Measurements from ENCODE around the gene C13orf42.

C13orf42 gene

DNA sequence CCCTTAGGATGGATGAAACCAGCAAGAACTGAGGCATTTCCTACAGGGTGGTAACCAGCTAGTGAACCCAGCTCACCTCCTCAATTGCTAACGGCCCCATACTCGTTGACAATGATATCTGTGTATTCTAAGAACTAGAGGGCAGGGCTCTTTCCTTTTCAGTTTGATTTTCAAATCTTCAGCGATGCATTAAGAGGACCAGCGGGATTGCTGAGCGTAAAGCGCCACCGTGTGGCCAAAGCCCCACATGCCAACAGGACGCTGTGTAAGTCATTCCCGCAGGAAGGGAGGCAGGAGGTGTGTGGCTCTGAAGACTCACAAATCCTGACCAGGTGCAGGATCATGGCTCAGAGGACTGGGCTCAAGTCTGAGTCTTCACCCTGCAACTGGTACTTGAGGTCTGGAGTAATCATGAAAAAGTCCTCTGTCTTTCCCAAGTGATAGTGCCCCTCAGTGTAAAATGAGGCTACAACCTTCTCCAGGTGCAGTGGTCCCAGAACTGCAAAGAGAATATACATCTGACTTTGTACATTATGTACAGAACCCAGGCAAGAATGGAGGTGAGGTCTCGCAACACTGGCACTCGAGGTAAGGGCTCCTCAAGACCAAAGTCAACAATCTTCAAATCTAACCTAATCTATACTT, 40.9 kb downstream of the C13orf42 start:
- Histone ChIP-seq H3K9ac (ENCODE audit: low read depth, low read length, poor library complexity) (no peak overlapping the region), H3K36me3 (replicated peaks in 1 of 2; ENCODE audit: control insufficient read depth in 2 of 2, insufficient read depth in 2 of 2, low read length in 2 of 2) (no peaks in the 10 kb centered on the region), H2BK15ac (ENCODE audit: low read length) (peak overlapping the region; percentile 8), H2AK5ac (ENCODE audit: low read depth, low read length) (no peak overlapping the region), H3K4ac (ENCODE audit: low read length) (no peak overlapping the region), H2BK5ac (ENCODE audit: low read length) (no peak overlapping the region), H2AFZ (ENCODE audit: low read length) (peak overlapping the region; percentile 55), H4K91ac (ENCODE audit: low read depth, low read length, poor library complexity) (no peak overlapping the region), H4K8ac (ENCODE audit: low read depth, low read length) (no peak overlapping the region), H3K4me1 (ENCODE audit: control insufficient read depth in 2 of 2, insufficient read depth in 1 of 2, low read depth in 1 of 2, low read length in 2 of 2) (peaks cover 4% of the 10 kb centered on the region in 2 donors), H2BK120ac (ENCODE audit: low read depth, low read length) (no peak overlapping the region), H2BK12ac (ENCODE audit: low read length) (no peak overlapping the region), H3K18ac (ENCODE audit: low read length) (no peak overlapping the region), H3K23ac (ENCODE audit: low read depth, low read length, poor library complexity) (no peak overlapping the region), H3K27ac (replicated peaks; ENCODE audit: low read length) (no peak overlapping the region), H3K4me3 (ENCODE audit: low read length in 2 of 2) (no peak overlapping the region), H3K4me2 (ENCODE audit: insufficient read depth, low read length, poor library complexity, severe bottlenecking) (no peak overlapping the region), H3K27me3 (ENCODE audit: control insufficient read depth in 3 of 3, insufficient read depth in 3 of 3, low read depth in 1 of 3, low read length in 3 of 3) (peaks cover 0 to 6% (median 0%) of the 10 kb centered on the region in 3 experiments), H3K9me3 (replicated peaks in 1 of 2; ENCODE audit: control insufficient read depth in 2 of 2, insufficient read depth in 1 of 2, low read depth in 1 of 2, low read length in 2 of 2) (no peaks in the 10 kb centered on the region), H3K14ac (ENCODE audit: low read length) (no peak overlapping the region), H3K79me1 (ENCODE audit: low read depth, low read length) (no peaks in the 10 kb centered on the region)
- peak; percentile 83 for DNase-seq (ENCODE audit: low spot score)
- WGBS, 2 donors (ENCODE audit: extremely low coverage in 2 of 2, insufficient read length in 2 of 2, insufficient replicate concordance in 1 of 2) = no CpG with 5 or more reads among the region's 11 CpGs

DNA sequence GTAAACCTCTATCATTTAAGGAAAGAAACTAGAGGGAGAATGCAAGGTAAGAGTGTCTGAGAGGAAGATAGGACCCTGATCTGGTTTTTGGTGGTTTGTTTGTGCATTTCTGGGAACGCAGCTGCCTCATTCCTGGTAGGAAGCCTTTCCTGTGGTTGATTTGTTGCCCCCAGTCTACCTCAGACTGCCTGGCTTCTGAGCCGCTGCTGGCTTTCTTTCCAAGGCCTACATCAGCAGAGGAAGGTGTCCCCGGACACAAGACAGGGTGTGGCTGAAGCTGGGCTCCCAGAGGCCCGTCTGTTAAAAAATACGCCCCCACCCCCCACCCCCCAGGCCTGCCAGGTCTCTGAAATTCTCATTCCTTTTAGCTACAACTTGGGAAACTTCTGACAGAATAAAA, 42.6 kb downstream of the C13orf42 start:
- no peak overlapping the region for H2BK12ac ChIP-seq (ENCODE audit: low read length)
- peaks cover 0 to 6% (median 0%) of the 10 kb centered on the region in 3 experiments for H3K27me3 ChIP-seq (ENCODE audit: control insufficient read depth in 3 of 3, insufficient read depth in 3 of 3, low read depth in 1 of 3, low read length in 3 of 3)
- DNase-seq (ENCODE audit: low spot score) = no peak
- H3K18ac ChIP-seq (ENCODE audit: low read length) = no peak overlapping the region
- no peak overlapping the region for H2AK5ac ChIP-seq (ENCODE audit: low read depth, low read length)
- H3K9me3 ChIP-seq (replicated peaks in 1 of 2; ENCODE audit: control insufficient read depth in 2 of 2, insufficient read depth in 1 of 2, low read depth in 1 of 2, low read length in 2 of 2) = no peaks in the 10 kb centered on the region
- H3K27ac ChIP-seq (replicated peaks; ENCODE audit: low read length) = no peak overlapping the region
- H4K8ac ChIP-seq (ENCODE audit: low read depth, low read length) = no peak overlapping the region
- H3K14ac ChIP-seq (ENCODE audit: low read length) = no peak overlapping the region
- no peak overlapping the region for H2BK15ac ChIP-seq (ENCODE audit: low read length)
- H3K23ac ChIP-seq (ENCODE audit: low read depth, low read length, poor library complexity) = no peak overlapping the region
- peak overlapping the region; percentile 23 for H2AFZ ChIP-seq (ENCODE audit: low read length)
- no peaks in the 10 kb centered on the region for H3K79me1 ChIP-seq (ENCODE audit: low read depth, low read length)
- peaks cover 4 to 6% of the 10 kb centered on the region in 2 donors for H3K4me1 ChIP-seq (ENCODE audit: control insufficient read depth in 2 of 2, insufficient read depth in 1 of 2, low read depth in 1 of 2, low read length in 2 of 2)
- no peak overlapping the region for H4K91ac ChIP-seq (ENCODE audit: low read depth, low read length, poor library complexity)
- H3K9ac ChIP-seq (ENCODE audit: low read depth, low read length, poor library complexity) = no peak overlapping the region
- H3K4me3 ChIP-seq (ENCODE audit: low read length in 2 of 2) = no peak overlapping the region
- H3K4me2 ChIP-seq (ENCODE audit: insufficient read depth, low read length, poor library complexity, severe bottlenecking) = no peak overlapping the region
- no peak overlapping the region for H3K4ac ChIP-seq (ENCODE audit: low read length)
- no peak overlapping the region for H2BK5ac ChIP-seq (ENCODE audit: low read length)
- H2BK120ac ChIP-seq (ENCODE audit: low read depth, low read length) = no peak overlapping the region
- H3K36me3 ChIP-seq (replicated peaks in 1 of 2; ENCODE audit: control insufficient read depth in 2 of 2, insufficient read depth in 2 of 2, low read length in 2 of 2) = no peaks in the 10 kb centered on the region
- WGBS, 2 donors (ENCODE audit: extremely low coverage in 2 of 2, insufficient read length in 2 of 2, insufficient replicate concordance in 1 of 2) = no CpG with 5 or more reads among the region's 5 CpGs

DNA sequence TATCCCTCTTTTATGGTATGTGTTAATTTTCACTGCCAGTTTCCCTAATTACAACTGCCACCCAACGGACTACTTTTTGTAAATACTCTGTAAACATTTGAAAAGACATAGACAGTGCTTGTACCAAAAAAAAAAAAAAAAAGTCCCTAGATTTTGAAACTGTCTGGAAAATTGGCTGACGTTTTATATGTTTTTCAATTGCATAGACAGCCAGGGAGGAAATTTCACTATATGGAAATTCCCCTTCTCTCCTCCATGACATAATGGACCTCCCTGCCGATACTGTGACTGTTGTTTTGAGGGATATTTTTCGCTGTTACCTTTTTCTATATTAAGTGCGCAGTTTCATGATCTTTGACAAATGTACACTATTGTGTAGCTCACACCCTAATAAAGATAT, 43.4 kb downstream of the C13orf42 start:
- Histone ChIP-seq H3K4me3 (ENCODE audit: low read length in 2 of 2) (no peak overlapping the region), H3K4ac (ENCODE audit: low read length) (no peak overlapping the region), H3K23ac (ENCODE audit: low read depth, low read length, poor library complexity) (no peak overlapping the region), H3K4me1 (ENCODE audit: control insufficient read depth in 2 of 2, insufficient read depth in 1 of 2, low read depth in 1 of 2, low read length in 2 of 2) (peaks cover 4 to 6% of the 10 kb centered on the region in 2 donors), H3K14ac (ENCODE audit: low read length) (no peak overlapping the region), H4K91ac (ENCODE audit: low read depth, low read length, poor library complexity) (no peak overlapping the region), H2BK15ac (ENCODE audit: low read length) (no peak overlapping the region), H2BK5ac (ENCODE audit: low read length) (no peak overlapping the region), H3K9ac (ENCODE audit: low read depth, low read length, poor library complexity) (no peak overlapping the region), H3K79me1 (ENCODE audit: low read depth, low read length) (no peaks in the 10 kb centered on the region), H3K27me3 (ENCODE audit: control insufficient read depth in 3 of 3, insufficient read depth in 3 of 3, low read depth in 1 of 3, low read length in 3 of 3) (peaks cover 0 to 6% (median 0%) of the 10 kb centered on the region in 3 experiments), H2BK120ac (ENCODE audit: low read depth, low read length) (no peak overlapping the region), H4K8ac (ENCODE audit: low read depth, low read length) (no peak overlapping the region), H3K36me3 (replicated peaks in 1 of 2; ENCODE audit: control insufficient read depth in 2 of 2, insufficient read depth in 2 of 2, low read length in 2 of 2) (no peaks in the 10 kb centered on the region), H3K9me3 (replicated peaks in 1 of 2; ENCODE audit: control insufficient read depth in 2 of 2, insufficient read depth in 1 of 2, low read depth in 1 of 2, low read length in 2 of 2) (no peaks in the 10 kb centered on the region), H2AFZ (ENCODE audit: low read length) (no peak overlapping the region), H3K18ac (ENCODE audit: low read length) (no peak overlapping the region), H3K27ac (replicated peaks; ENCODE audit: low read length) (no peak overlapping the region), H2BK12ac (ENCODE audit: low read length) (no peak overlapping the region), H3K4me2 (ENCODE audit: insufficient read depth, low read length, poor library complexity, severe bottlenecking) (no peak overlapping the region), H2AK5ac (ENCODE audit: low read depth, low read length) (no peak overlapping the region)
- no peak for DNase-seq (ENCODE audit: low spot score)
- no CpG with 5 or more reads among the region's 5 CpGs for WGBS, 2 donors (ENCODE audit: extremely low coverage in 2 of 2, insufficient read length in 2 of 2, insufficient replicate concordance in 1 of 2)

DNA sequence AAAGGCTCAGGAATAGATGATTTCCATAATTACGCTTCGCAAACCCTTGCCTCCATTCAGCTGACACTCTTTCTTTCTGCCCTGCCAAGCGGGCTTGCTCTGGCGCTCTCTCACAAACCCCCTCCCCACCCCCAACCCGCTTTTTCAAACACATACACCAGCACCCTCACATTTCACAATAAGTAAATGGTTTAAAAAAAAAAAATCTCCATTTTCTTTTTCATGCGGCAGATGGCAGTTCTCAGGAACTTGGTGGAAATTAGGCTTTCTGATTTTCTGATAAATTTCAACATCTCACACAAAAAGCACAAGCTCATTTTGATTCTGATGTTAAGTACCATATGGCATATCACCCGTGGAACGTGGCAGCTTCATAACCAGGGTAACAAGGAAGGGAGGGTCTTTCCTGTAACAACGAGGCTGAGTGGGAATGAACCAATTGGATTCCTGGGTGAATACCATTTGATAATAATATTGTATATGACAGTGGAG, 43.8 kb downstream of the C13orf42 start:
- Histone ChIP-seq H3K4me1 (ENCODE audit: control insufficient read depth in 2 of 2, insufficient read depth in 1 of 2, low read depth in 1 of 2, low read length in 2 of 2) (peaks cover 4 to 6% of the 10 kb centered on the region in 2 donors), H3K27ac (replicated peaks; ENCODE audit: low read length) (no peak overlapping the region), H3K4me2 (ENCODE audit: insufficient read depth, low read length, poor library complexity, severe bottlenecking) (no peak overlapping the region), H4K91ac (ENCODE audit: low read depth, low read length, poor library complexity) (no peak overlapping the region), H3K14ac (ENCODE audit: low read length) (no peak overlapping the region), H3K79me1 (ENCODE audit: low read depth, low read length) (no peaks in the 10 kb centered on the region), H2AK5ac (ENCODE audit: low read depth, low read length) (no peak overlapping the region), H2BK120ac (ENCODE audit: low read depth, low read length) (no peak overlapping the region), H4K8ac (ENCODE audit: low read depth, low read length) (no peak overlapping the region), H3K9me3 (replicated peaks in 1 of 2; ENCODE audit: control insufficient read depth in 2 of 2, insufficient read depth in 1 of 2, low read depth in 1 of 2, low read length in 2 of 2) (no peaks in the 10 kb centered on the region), H2BK15ac (ENCODE audit: low read length) (no peak overlapping the region), H3K36me3 (replicated peaks in 1 of 2; ENCODE audit: control insufficient read depth in 2 of 2, insufficient read depth in 2 of 2, low read length in 2 of 2) (no peaks in the 10 kb centered on the region), H2BK5ac (ENCODE audit: low read length) (no peak overlapping the region), H3K23ac (ENCODE audit: low read depth, low read length, poor library complexity) (no peak overlapping the region), H3K4me3 (ENCODE audit: low read length in 2 of 2) (no peak overlapping the region), H3K18ac (ENCODE audit: low read length) (no peak overlapping the region), H2BK12ac (ENCODE audit: low read length) (no peak overlapping the region), H3K27me3 (ENCODE audit: control insufficient read depth in 3 of 3, insufficient read depth in 3 of 3, low read depth in 1 of 3, low read length in 3 of 3) (peaks cover 0 to 6% (median 0%) of the 10 kb centered on the region in 3 experiments), H3K9ac (ENCODE audit: low read depth, low read length, poor library complexity) (no peak overlapping the region), H2AFZ (ENCODE audit: low read length) (no peak overlapping the region), H3K4ac (ENCODE audit: low read length) (no peak overlapping the region)
- WGBS, 2 donors (ENCODE audit: extremely low coverage in 2 of 2, insufficient read length in 2 of 2, insufficient replicate concordance in 1 of 2) = no CpG with 5 or more reads among the region's 9 CpGs
- DNase-seq (ENCODE audit: low spot score) = no peak
